ENCODE results near the gene C10orf67.
"Not testable (repeated sequence)": the region's sequence is repeated elsewhere in the genome, so short reads cannot be mapped to it uniquely, and the experiment has no call there.

C10orf67 gene

DNA sequence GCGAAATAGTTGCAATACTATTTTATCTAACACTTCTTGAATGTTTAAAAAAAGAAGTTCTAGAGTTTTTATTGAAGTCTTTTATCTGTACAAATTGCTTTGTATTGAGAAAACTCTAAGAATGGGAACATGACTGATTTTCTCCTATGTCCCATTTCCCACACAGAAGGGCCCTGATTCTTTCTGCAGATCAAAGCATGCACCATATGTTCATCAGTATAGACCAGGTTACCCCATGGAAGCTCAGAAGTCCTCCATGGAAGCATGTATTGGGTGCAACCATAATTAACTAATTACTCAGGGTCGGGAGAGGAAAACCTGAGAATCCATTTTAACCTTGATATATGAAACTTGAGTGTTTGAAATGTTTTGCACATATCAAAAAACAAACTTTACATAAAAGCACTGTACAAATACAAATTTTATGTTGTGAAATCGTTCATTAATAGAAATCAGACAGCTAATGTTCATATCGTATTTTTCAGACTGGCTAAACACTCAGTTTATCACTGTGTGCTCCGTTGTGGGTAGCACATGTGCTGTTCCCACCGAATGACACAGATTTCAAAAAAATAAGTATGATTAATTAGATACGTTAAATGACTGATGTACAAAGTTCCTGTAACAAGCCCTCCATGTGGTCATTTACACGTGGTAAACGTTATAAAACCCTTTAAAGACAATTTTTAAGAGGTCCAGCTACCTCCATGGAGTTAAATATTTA is 81.0 kb downstream of the C10orf67 start:
- DNase-seq: no peak

- no peak for DNase-seq
Measured at GRCh38 chr10:23262928-23263327, 81.7 kb downstream of the C10orf67 start.

DNA sequence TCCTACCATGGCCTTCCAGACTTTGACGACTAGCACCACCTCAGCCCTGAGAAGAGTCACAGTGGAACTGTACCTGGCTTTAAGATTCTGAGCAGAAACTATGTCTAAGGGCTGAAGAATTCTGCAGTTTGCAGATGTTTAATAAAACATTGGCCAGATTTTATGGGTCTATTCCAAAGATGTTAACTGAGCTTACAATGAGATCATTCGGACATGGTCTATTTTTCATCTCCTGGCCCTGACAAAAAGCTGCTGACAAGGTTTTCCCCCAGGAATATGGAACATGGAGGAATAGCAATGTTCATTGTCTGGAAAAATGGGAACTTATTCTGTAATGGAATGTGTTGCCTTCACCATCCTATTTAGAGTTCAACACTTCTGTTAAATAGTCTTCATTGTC is 86.1 kb downstream of the C10orf67 start:
- no peak for DNase-seq

DNA sequence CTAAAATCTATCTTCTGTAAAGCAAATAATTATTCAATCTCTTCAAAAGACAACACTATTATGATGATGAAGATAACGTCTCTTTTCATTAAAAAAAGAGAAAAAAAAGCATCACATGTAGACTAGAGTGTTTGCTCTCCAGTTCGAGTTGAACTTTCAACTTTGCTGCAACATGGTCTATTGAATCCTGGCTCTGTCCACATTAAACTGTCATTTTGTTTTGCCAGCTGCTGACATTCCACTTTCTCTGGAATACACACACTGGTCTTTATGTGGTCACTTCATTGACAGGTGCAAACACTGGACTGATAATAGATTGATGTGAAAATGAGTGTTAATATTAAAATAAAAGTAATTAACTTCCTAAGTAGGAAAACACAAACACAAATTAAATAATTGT is 90.8 kb downstream of the C10orf67 start:
- no peak for DNase-seq

DNA sequence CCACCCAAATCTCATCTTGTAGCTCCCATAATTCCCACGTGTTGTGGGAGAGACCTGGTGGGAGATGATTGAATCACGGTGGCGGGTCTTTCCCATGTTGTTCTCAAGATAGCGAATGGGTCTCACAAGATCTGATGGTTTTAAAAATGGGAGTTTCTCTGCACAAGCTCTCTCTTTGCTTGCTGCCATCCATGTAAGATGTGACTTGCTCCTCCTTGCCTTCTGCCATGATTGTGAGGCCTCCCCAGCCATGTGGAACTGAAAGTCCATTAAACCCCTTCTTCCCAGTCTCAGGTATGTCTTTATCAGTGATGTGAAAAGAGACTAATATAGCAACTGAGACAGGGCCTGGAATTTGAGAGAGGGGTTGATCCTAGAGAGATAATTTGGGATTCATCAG is 91.7 kb downstream of the C10orf67 start:
- not testable (repeated sequence) for DNase-seq

GRCh38 chr10:23241779-23242178 is 102.8 kb downstream of the C10orf67 start:
- DNase-seq: not testable (repeated sequence)

DNA sequence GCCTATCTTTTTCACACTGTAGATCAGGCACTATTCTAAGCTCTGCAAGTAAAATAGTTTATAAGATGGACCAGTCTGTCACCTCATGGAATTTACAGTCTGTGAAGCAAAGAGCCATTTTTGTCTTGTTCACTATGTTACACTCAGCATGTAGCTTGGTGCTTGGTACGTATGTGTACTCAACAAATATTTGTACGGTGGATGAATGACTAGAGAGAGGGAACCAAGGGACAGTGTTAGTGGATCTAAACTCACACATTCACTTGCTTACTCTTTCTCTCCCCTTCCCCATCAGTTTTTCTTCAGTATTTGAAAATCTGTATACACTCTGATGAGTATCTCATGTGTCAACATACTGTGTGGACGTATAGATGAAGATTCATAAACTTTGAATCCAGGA is 106.6 kb downstream of the C10orf67 start:
- no peak for DNase-seq

GRCh38 chr10:23230582-23230981 is 114.0 kb downstream of the C10orf67 start:
- no peak for DNase-seq

DNA sequence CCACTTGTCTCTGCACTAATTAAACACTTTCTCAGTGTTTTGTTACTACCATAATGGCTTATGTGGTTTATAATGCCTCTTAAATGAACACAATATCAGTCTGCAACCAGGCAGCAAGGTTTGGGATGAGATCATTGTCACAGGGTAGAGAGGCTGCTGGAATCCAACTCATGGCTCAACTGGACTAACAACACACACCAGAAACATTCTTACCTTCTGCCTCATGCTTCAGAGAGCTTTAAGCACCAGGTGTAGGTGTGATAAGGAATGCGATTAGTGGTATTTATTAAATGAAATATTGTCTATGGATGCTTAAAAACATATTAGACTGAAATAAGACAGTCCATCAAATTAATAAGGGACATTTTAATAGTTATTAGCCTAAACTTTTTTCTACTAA is 127.1 kb downstream of the C10orf67 start:
- no peak for DNase-seq

- DNase-seq: no peak
Measured at GRCh38 chr10:23205972-23206642, 138.5 kb downstream of the C10orf67 start.

- DNase-seq: no peak
Measured at GRCh38 chr10:23204773-23205172, 139.8 kb downstream of the C10orf67 start.

- no peak for DNase-seq
Measured at GRCh38 chr10:23203369-23204325, 140.9 kb downstream of the C10orf67 start.

DNA sequence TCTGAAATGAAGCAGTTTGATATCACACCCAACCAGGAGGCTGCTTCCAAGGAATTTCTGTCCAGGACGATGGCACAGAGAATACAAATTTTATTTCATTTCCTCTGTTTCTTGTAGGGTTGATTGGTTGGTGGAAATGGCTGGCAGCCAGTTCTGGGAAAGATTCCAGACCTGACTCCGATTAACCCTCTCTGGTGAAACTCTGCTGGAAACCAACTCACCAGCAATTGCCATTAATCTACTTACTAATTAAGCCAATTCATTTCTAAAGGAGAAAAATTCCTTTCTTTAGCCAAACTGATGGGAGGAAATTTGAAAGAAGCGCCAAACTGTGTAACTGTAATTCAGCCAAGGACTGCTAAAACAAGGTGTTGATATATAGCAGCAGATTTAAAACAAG is 141.8 kb downstream of the C10orf67 start:
- DNase-seq: no peak

DNA sequence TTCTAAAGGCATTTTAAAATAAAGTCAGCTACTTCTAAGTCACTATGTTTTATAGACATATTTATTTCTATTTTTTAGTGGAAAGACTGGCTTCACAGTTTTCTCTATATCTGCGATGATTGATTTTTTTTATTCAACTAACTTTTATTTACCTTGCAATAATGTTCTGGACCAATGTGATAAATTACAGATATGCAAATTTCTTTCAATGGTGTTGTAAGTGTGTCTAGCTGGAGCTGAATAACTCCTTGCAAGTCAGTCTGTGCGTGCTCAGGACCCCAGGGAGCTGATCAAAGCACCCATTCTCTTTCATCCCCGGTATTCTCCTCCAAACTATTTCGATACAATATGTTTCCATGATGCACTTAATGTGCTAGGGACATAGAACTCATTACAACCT is 142.8 kb downstream of the C10orf67 start:
- DNase-seq: no peak

GRCh38 chr10:23200997-23201652 is 143.5 kb downstream of the C10orf67 start:
- DNase-seq: no peak

DNA sequence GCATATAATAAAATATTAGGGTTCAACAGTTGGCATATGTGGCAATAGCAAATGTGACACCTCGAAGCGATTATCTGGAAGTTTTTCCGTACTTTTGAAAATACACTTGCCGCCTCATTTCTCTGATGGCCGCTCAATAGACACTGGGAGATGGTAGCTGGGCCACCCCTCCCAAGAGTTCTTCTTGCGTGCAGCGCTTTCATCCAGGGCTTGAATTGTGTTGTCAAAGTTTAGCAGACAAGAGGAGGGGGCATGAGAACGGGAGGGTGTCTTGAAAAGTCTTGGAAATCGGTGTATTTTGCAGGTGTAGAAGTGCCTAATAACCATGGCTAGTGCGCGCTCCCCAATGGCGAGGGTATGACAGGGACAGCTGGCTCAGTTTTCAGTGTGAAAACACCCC is 144.0 kb downstream of the C10orf67 start:
- no peak for DNase-seq

- DNase-seq: no peak
Measured at GRCh38 chr10:23199768-23200511, 144.7 kb downstream of the C10orf67 start.

DNA sequence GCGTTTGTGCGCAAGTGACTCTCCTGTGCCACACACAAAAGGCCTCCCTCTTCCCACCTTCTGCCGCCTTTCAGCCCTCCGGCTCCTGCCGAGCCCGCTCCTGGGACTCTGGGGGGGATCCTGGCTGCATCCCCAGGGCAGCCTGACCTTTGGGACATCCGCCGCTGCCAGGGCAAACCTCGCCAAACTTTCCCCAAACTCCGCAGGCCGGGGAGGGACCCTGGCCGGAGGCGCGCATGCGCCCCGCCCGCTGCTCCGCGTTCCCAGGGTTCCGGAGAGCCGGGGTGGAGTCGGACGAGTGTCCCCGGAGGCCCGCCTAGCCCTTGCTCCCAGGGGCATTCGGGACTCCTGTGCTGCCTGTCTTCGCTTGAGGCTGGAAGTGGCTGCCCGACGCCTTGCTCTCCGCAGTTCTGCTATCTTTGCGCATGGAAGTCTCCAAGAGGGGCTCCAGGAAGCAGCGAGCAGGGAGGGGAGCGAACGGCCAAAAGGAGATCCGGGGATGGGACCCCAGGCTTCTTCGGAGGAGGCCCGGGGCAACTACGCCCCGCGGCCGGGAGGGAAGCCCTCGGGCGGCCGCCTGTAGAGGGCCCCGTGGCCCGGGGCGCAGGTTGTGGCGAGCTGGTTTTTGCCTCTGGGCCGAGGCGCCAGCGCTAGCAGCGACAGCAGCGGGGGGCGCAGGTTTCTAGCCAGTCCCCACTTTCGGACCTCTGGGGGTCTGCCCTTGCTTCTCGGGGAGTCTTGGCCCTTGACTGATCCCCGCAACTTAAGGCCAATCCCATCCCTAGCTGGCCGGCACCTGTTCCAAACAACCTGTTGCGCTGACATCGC is 145.4 kb downstream of the C10orf67 start:
- no peak for DNase-seq

- no peak for DNase-seq
Measured at GRCh38 chr10:23198610-23198939, 146.0 kb downstream of the C10orf67 start.

DNA sequence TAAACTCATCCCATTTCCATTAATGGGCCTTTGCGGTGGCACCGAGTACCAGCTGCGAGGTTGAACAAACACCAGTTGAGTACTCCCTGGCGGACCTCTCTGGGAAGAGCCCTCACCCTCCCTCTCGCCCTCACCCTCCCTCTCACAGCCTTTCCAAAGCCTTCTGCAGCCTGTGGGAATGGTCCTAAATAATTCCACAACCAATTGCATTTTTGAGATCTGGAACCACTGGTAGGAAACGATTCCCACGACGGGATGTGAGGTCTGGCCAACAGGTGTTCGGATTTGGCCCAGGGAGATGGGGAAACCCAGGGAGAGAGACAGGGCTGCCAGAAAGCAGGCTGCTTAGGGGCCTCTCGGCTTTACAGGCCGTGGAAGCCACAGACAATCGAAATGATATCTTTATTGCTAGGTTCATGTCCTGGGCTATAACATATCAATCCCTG is 147.2 kb downstream of the C10orf67 start:
- no peak for DNase-seq

GRCh38 chr10:23196915-23197314 is 147.7 kb downstream of the C10orf67 start:
- no peak for DNase-seq
